Right lobe of liver (tissue), 5 donors: ENCODE data around the gene SPATA18. TPM values are rescaled to one million over a fixed set of nuclear protein-coding genes. Genes with fewer than 3 reads are reported as not detected.

ENCODE experiments used
- total RNA-seq, 6 experiments: library from RNA; depleted of rRNA in 2 of 6; stranded (reverse); fragments of >200 nt in 2 of 6; fragmentation: NEBNext Ultra II Directional in 3 of 6; extraction: Animal tissue kit (Norgen Biotek cat#: 25700) in 3 of 6; gene quantifications; one replicate each; pipeline versions ENCODE4 v1.1.0 to v1.2.4, GENCODE V29; 2016 to 2023
- donor health status: DM: no; HTN: no; CAD: no.
- donor health status: DM: no; HTN: no; CAD: no.
- donor health status: DM: no; HTN: yes; CAD: no.
- donor health status: DM: no; HTN: yes; CAD: no.

The SPATA18 gene
- total RNA-seq, 6 experiments from 2014 or later: 1.6 to 2.9 (median 2.3) TPM

Other genes with a start within 250 kb of the SPATA18 start
- gene DCUN1D4, start 208.2 kb upstream of the SPATA18 start, total RNA-seq: 10 to 100 TPM; 22.6 to 62.4 (median 37.0) TPM
- gene LRRC66, start 30.9 kb upstream of the SPATA18 start, total RNA-seq: under 1 TPM; 0.05 to 0.35 (median 0.09) TPM
- gene SGCB, start 13.0 kb upstream of the SPATA18 start, total RNA-seq: 10 to 100 TPM in 3 of 6 experiments, 1 to 10 TPM in 3; 5.7 to 17.3 (median 8.3) TPM